ENCODE measurements around the gene ACTR1B. TPM values are rescaled to one million over a fixed set of nuclear protein-coding genes. Genes with fewer than 3 reads are reported as not detected.

The ACTR1B gene
- total and polyA plus RNA-seq, 2 donors (not counting 3 experiments of a cell fraction or from before 2014, with no cell fraction given): 49.8 to 60.9 TPM

- ChIA-PET CTCF (interaction anchor here (1.4 kb wide), 1 partner anchor 680 kb away, joined by 4 read pairs; no protein-coding TSS in a partner anchor), POLR2A (no interaction called here)
- Histone ChIP-seq H3K4me2 (ENCODE audit: insufficient read depth, low read length) (no peak overlapping the region), H3K27me3 (ENCODE audit: control insufficient read depth in 2 of 2, insufficient read depth in 2 of 2, low read length in 2 of 2) (peaks cover 2% of the 10 kb centered on the region in 2 experiments), H3K9ac (replicated peaks; ENCODE audit: extremely low read depth, insufficient read depth, low read length) (no peak overlapping the region), H3K27ac (ENCODE audit: insufficient read depth, low read depth, low read length) (no peak overlapping the region), H3K9me3 (replicated peaks; ENCODE audit: control insufficient read depth, insufficient read depth, low read length) (no peaks in the 10 kb centered on the region), H3K79me2 (ENCODE audit: control insufficient read depth, insufficient read depth, low read length) (no peaks in the 10 kb centered on the region), H3K4me3 (replicated peaks in 1 of 3; ENCODE audit: insufficient read depth in 1 of 3, low read depth in 1 of 3, low read length in 3 of 3) (no peak overlapping the region), H4K20me1 (replicated peaks; ENCODE audit: control insufficient read depth, extremely low read depth, insufficient read depth, low read length) (no peaks in the 10 kb centered on the region), H3K9me1 (replicated peaks; ENCODE audit: control insufficient read depth, extremely low read depth, insufficient read depth, low read length) (no peaks in the 10 kb centered on the region), H3K36me3 (ENCODE audit: control insufficient read depth in 2 of 2, extremely low read depth in 1 of 2, insufficient read depth in 2 of 2, low read length in 2 of 2) (no peaks in the 10 kb centered on the region), H3K4me1 (ENCODE audit: control insufficient read depth, extremely low read depth, insufficient read depth, low read length) (no peaks in the 10 kb centered on the region), H2AFZ (ENCODE audit: low read depth, low read length) (no peak overlapping the region)
- dilution Hi-C loops (cut with MboI; ENCODE audit: extremely low pct_ligation_motif_present, low sequenced_read_pairs) (no loop called here), intact Hi-C loops (cut with micrococcal nuclease) (no loop called here)
- BruUV-seq (replicated peaks): no TSS peak
- no peak for FAIRE-seq
- DNase-seq (ENCODE audit: low read depth, low spot score): no peak
- TF ChIP-seq MAX (IDR thresholded peaks at IDR 0.05; ENCODE audit: insufficient read depth, insufficient read length): no peak
- TF ChIP-seq MYC (IDR thresholded peaks at IDR 0.05; ENCODE audit: low read depth, low read length): no peak
- no peak for TF ChIP-seq POLR2A (IDR thresholded peaks at IDR 0.05; ENCODE audit: low read depth, low read length)
- TF ChIP-seq CTCF (IDR thresholded peaks at IDR 0.05; ENCODE audit: extremely low read depth in 1 of 2, insufficient read depth in 1 of 2, low read depth in 1 of 2, low read length in 2 of 2): no peak
- no peak for TF ChIP-seq GATA2 (IDR thresholded peaks at IDR 0.05; ENCODE audit: insufficient read depth, insufficient read length, low read depth, low read length)
- TF ChIP-seq FOS (IDR thresholded peaks at IDR 0.05; ENCODE audit: borderline replicate concordance, insufficient read depth, low read length): no peak
- TF ChIP-seq POLR2AphosphoS5 (IDR thresholded peaks at IDR 0.05; ENCODE audit: insufficient read depth, low read depth, low read length): no peak
- TF ChIP-seq JUN (IDR thresholded peaks at IDR 0.05; ENCODE audit: borderline replicate concordance, insufficient read depth, insufficient read length, low read depth): no peak
- TF ChIP-seq EZH2 (IDR thresholded peaks at IDR 0.05; ENCODE audit: borderline replicate concordance, low read depth, low read length, severe bottlenecking): no peak
These were observed 41.1 kb upstream of the ACTR1B start for GRCh38 chr2:97704989-97705388.
